Progenitor cell of endocrine pancreas (in vitro differentiated cells): Measurements from ENCODE around the gene KCNK5. TPM values are rescaled to one million over a fixed set of nuclear protein-coding genes. Genes with fewer than 3 reads are reported as not detected.

Source experiments
- DNase-seq: peaks from one replicate; pipeline ENCODE4 v3.0.0; 2021; ENCODE audit warnings: low spot score; ENCODE audit not compliant: unreplicated experiment
- H3K27ac Mint-ChIP-seq: 2 replicates; pipeline ENCODE4 v1.8.0; 2021; ENCODE audit warnings: mild to moderate bottlenecking, moderate library complexity, mixed read lengths
- H3K27me3 Mint-ChIP-seq: 2 replicates; pipeline ENCODE4 v1.8.0; 2021; ENCODE audit warnings: mixed read lengths
- H3K36me3 Mint-ChIP-seq: 2 replicates; pipeline ENCODE4 v1.8.0; 2022; ENCODE audit warnings: mixed read lengths; ENCODE audit not compliant: insufficient read depth
- H3K4me1 Mint-ChIP-seq: 2 replicates; pipeline ENCODE4 v1.8.0; 2021; ENCODE audit warnings: low read depth, mixed read lengths
- H3K4me3 Mint-ChIP-seq: 2 replicates; pipeline ENCODE4 v1.8.0; 2021; ENCODE audit warnings: low read depth, mild to moderate bottlenecking, moderate library complexity, mixed read lengths
- H3K9me3 Mint-ChIP-seq: 2 replicates; pipeline ENCODE4 v1.8.0; 2021; ENCODE audit warnings: low read depth, mixed read lengths
- CTCF ChIP-seq: fragments of 200-600 bp; sonication (generic); IDR thresholded peaks from one replicate; pipeline ENCODE4 v1.5.0; 2021; ENCODE audit warnings: antibody characterized with exemption, mild to moderate bottlenecking; ENCODE audit not compliant: unreplicated experiment
- total RNA-seq: library from RNA; stranded (reverse); gene quantifications from 2 replicates; pipeline ENCODE4 v1.2.1, GENCODE V29; 2021

The KCNK5 gene
- total RNA-seq, 1 donor from 2014 or later: 2.0 TPM

- no peaks in the 10 kb centered on the region for H3K27me3 Mint-ChIP-seq
- DNase-seq: no peak
- H3K4me1 Mint-ChIP-seq: peaks cover 37% of the 10 kb centered on the region
- H3K4me3 Mint-ChIP-seq: no peak overlapping the region
- H3K9me3 Mint-ChIP-seq: no peaks in the 10 kb centered on the region
- no peak overlapping the region for H3K27ac Mint-ChIP-seq
- no peaks in the 10 kb centered on the region for H3K36me3 Mint-ChIP-seq
- TF ChIP-seq CTCF: no peak
Measured at GRCh38 chr6:39200498-39201020, 28.7 kb downstream of the KCNK5 start.

- H3K9me3 Mint-ChIP-seq: peaks cover under 1% of the 10 kb centered on the region
- no peak for DNase-seq
- H3K36me3 Mint-ChIP-seq: peaks cover 1% of the 10 kb centered on the region
- peak overlapping the region; percentile 4 for H3K27ac Mint-ChIP-seq
- H3K4me1 Mint-ChIP-seq: peaks cover 37% of the 10 kb centered on the region
- H3K27me3 Mint-ChIP-seq: no peaks in the 10 kb centered on the region
- no peak overlapping the region for H3K4me3 Mint-ChIP-seq
- TF ChIP-seq CTCF: no peak
Measured at GRCh38 chr6:39199976-39200375, 29.3 kb downstream of the KCNK5 start.

- no peak for DNase-seq
- Mint-ChIP-seq H3K27ac (no peak overlapping the region), H3K4me3 (no peak overlapping the region)
Measured at GRCh38 chr6:39199231-39199940, 29.9 kb downstream of the KCNK5 start.

GRCh38 chr6:39198528-39198927, 30.7 kb downstream of the KCNK5 start:
- Mint-ChIP-seq H3K27me3 (no peaks in the 10 kb centered on the region), H3K36me3 (peaks cover 3% of the 10 kb centered on the region), H3K27ac (no peak overlapping the region), H3K4me1 (peaks cover 25% of the 10 kb centered on the region), H3K9me3 (peaks cover 2% of the 10 kb centered on the region), H3K4me3 (no peak overlapping the region)
- DNase-seq: no peak
- no peak for TF ChIP-seq CTCF

More at GRCh38 chr6:39199231-39199940, 29.9 kb downstream of the KCNK5 start:
- H3K9me3 Mint-ChIP-seq: peaks cover 2% of the 10 kb centered on the region
- no peaks in the 10 kb centered on the region for H3K27me3 Mint-ChIP-seq
- peaks cover 32% of the 10 kb centered on the region for H3K4me1 Mint-ChIP-seq
- H3K36me3 Mint-ChIP-seq: peaks cover 3% of the 10 kb centered on the region
- no peak for TF ChIP-seq CTCF

- Mint-ChIP-seq H3K27me3 (no peaks in the 10 kb centered on the region), H3K9me3 (peaks cover 2% of the 10 kb centered on the region), H3K27ac (no peak overlapping the region), H3K4me1 (peaks cover 27% of the 10 kb centered on the region), H3K36me3 (peaks cover 3% of the 10 kb centered on the region), H3K4me3 (no peak overlapping the region)
- TF ChIP-seq CTCF: no peak
- no peak for DNase-seq
Measured at GRCh38 chr6:39197922-39198500, 31.3 kb downstream of the KCNK5 start.
